HEK293 (cell line): ENCODE data around the gene TTC16.

Experiments used
- CTCF ChIA-PET: fragments of 350-600 bp; formaldehyde crosslinking; extraction: SDS; loops from one replicate; lab custom pipeline; 2021; ENCODE audit warnings: antibody characterized with exemption; lab: Yijun Ruan, JAX
- POLR2A ChIA-PET: fragments of 300-600 bp; formaldehyde crosslinking; extraction: SDS; loops from one replicate; lab custom pipeline; 2020; ENCODE audit warnings: antibody characterized with exemption, inconsistent platforms; lab: Yijun Ruan, JAX
- H3K27ac ChIP-seq: fragments of 200-500 bp; sonication (Bioruptor generic); 2 replicates; pipeline ENCODE4 v1.5.1; 2014; ENCODE audit warnings: low read depth, low read length, control low read depth, inconsistent platforms; ENCODE audit errors: extremely low read depth
- H3K36me3 ChIP-seq, 2 experiments: fragments of 200-500 bp in 1 of 2; sonication (Bioruptor generic) in 1 of 2; 1 replicate in 1 of 2; 2 replicates in 1 of 2; pipeline ENCODE4 v1.5.1; 2014 to 2017; ENCODE audit warnings: inconsistent platforms in 2 of 2, low read length in 2 of 2; ENCODE audit not compliant: control insufficient read depth in 2 of 2, insufficient read depth in 1 of 2
- H3K4me1 ChIP-seq: fragments of 200-500 bp; sonication (Bioruptor generic); 2 replicates; pipeline ENCODE4 v1.5.1; 2014; ENCODE audit warnings: mild to moderate bottlenecking, low read length, inconsistent platforms; ENCODE audit not compliant: control insufficient read depth, insufficient read depth
- H3K4me3 ChIP-seq: 2 replicates; pipeline ENCODE4 v1.5.1; 2011; ENCODE audit warnings: low read depth, mild to moderate bottlenecking, control low read depth, low read length, moderate library complexity
- H3K9me3 ChIP-seq: fragments of 200-500 bp; sonication (Bioruptor generic); 2 replicates; pipeline ENCODE4 v1.5.1; 2014; ENCODE audit warnings: low read depth, low read length, inconsistent platforms; ENCODE audit not compliant: control insufficient read depth, insufficient read depth
- KLF1 ChIP-seq: fragments of 450-650 bp; formaldehyde crosslinking; IDR thresholded peaks from 2 replicates; pipeline ENCODE4 v1.5.1; 2016; ENCODE audit warnings: missing biosample characterization, missing genetic modification characterization
- PRDM10 ChIP-seq: fragments of 450-650 bp; formaldehyde crosslinking; IDR thresholded peaks from 2 replicates; pipeline ENCODE4 v1.5.1; 2016; ENCODE audit warnings: missing biosample characterization, missing genetic modification characterization
- REPIN1 ChIP-seq: fragments of 450-650 bp; formaldehyde crosslinking; IDR thresholded peaks from 2 replicates; pipeline ENCODE4 v1.5.1; 2017; ENCODE audit warnings: missing biosample characterization, missing genetic modification characterization, low read depth
- ZBTB17 ChIP-seq: fragments of 450-650 bp; formaldehyde crosslinking; IDR thresholded peaks from 2 replicates; pipeline ENCODE4 v1.5.1; 2016; ENCODE audit warnings: missing biosample characterization, missing genetic modification characterization
- ZBTB7A ChIP-seq: fragments of 450-650 bp; formaldehyde crosslinking; IDR thresholded peaks from 2 replicates; pipeline ENCODE4 v1.5.1; 2016; ENCODE audit warnings: low read depth, missing biosample characterization, missing genetic modification characterization
- ZNF19 ChIP-seq: fragments of 450-650 bp; formaldehyde crosslinking; IDR thresholded peaks from 2 replicates; pipeline ENCODE4; 2016; ENCODE audit warnings: missing biosample characterization, missing genetic modification characterization, low read depth
- ZNF202 ChIP-seq: fragments of 450-650 bp; formaldehyde crosslinking; IDR thresholded peaks from 2 replicates; pipeline ENCODE4 v1.5.1; 2016; ENCODE audit warnings: missing biosample characterization, missing genetic modification characterization, borderline replicate concordance
- ZNF211 ChIP-seq: fragments of 450-650 bp; formaldehyde crosslinking; IDR thresholded peaks from 2 replicates; pipeline ENCODE4 v1.5.1; 2016; ENCODE audit warnings: low read depth, missing biosample characterization, missing genetic modification characterization
- ZNF280D ChIP-seq: fragments of 450-650 bp; formaldehyde crosslinking; IDR thresholded peaks from 2 replicates; pipeline ENCODE4 v1.5.1; 2016; ENCODE audit warnings: missing biosample characterization, missing genetic modification characterization
- ZNF362 ChIP-seq: fragments of 450-650 bp; formaldehyde crosslinking; IDR thresholded peaks from 2 replicates; pipeline ENCODE4 v1.5.1; 2016; ENCODE audit warnings: missing biosample characterization, missing genetic modification characterization
- ZNF514 ChIP-seq: fragments of 450-650 bp; formaldehyde crosslinking; IDR thresholded peaks from 2 replicates; pipeline ENCODE4 v1.5.1; 2016; ENCODE audit warnings: missing biosample characterization, missing genetic modification characterization
- ZNF677 ChIP-seq: fragments of 450-650 bp; IDR thresholded peaks from 2 replicates; pipeline ENCODE4 v1.5.0; 2018; ENCODE audit warnings: missing biosample characterization, mild to moderate bottlenecking, missing genetic modification characterization, moderate library complexity
- ZNF785 ChIP-seq: fragments of 450-650 bp; formaldehyde crosslinking; IDR thresholded peaks from 2 replicates; pipeline ENCODE4 v1.5.1; 2016; ENCODE audit warnings: missing biosample characterization, missing genetic modification characterization
- TF ChIP-seq, protein P1 (sequence below): fragments of 450-650 bp; formaldehyde crosslinking; IDR thresholded peaks from 2 replicates; pipeline ENCODE4 v1.5.1; 2016; ENCODE audit warnings: missing biosample characterization, missing genetic modification characterization
- TF ChIP-seq, protein P2 (sequence below): fragments of 450-650 bp; formaldehyde crosslinking; conservative IDR thresholded peaks from 2 replicates; pipeline ENCODE4 v1.5.1; 2016; ENCODE audit warnings: low read depth, missing biosample characterization, missing genetic modification characterization

Gene TTC16

DNA sequence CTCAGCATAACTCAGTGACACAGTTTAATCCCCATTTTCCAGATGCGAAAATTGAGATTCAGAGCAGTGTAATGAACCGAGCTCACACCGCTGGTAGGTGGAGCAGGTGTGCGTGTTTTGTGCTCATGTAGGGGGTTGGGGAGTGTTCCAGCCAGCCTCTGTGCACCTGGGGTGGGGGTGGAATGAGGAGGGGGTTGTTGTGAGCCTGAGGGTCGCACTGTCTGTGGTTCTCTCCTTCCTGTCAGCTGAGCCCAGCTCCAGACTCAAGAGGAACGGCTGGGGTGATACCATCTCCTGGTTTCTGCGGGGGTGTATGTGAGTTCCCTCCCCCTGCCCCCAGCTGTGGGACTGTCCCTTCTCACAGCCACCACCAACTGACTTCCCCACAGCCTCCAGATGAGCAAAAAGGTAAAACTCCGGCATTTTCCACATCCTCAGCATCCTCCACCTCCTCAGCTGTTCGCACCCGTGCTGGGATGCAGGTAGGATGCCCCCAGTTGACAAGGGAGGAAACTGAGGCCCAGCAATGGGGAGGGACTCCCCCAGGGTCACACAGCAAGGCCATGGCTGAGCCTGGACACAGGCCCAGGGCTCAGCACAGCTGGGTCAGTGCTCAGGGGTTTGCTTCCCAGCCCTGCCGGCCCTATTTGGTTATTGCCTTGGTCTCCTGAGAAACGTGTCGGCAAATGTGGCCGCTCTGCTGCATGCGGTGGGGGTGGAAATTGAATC is 60.5 kb downstream of the TTC16 start:
- Histone ChIP-seq H3K9me3 (no peaks in the 10 kb centered on the region), H3K4me1 (no peaks in the 10 kb centered on the region), H3K36me3 (no peaks in the 10 kb centered on the region), H3K4me3 (no peak overlapping the region), H3K27ac (no peak overlapping the region)
- POLR2A ChIA-PET: no interaction called here
- CTCF ChIA-PET: interaction anchor here (1.2 kb wide), 2 partner anchors 8 to 42 kb away, joined by 3 to 4 read pairs; partner anchors contain the start of gene TOR2A
- no peak for TF ChIP-seq ZNF211 (tag by site-specific recombination)
- peak; percentile 94 for TF ChIP-seq PRDM10 (tag by site-specific recombination)

DNA sequence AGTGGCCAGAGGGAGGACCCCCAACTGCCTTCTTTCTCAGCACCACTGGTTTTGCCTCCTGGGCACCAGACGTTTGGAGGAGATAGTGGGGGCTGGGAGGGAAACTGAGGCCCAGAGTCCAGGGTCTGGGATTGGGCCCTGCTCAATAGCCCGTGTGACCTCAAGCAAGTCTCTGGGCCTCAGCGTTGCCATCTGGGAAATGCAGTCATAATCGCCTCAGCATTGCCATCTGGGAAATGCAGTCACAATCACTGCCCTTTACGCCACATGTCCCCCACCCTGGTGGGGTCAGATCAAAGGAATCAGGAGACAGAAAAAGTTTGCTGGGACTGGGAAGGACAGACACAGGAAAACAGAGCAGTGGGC is 61.0 kb downstream of the TTC16 start:
- H3K9me3 ChIP-seq: no peaks in the 10 kb centered on the region
- POLR2A ChIA-PET: no interaction called here
- no peak overlapping the region for H3K27ac ChIP-seq
- no peak overlapping the region for H3K4me3 ChIP-seq
- no peaks in the 10 kb centered on the region for H3K36me3 ChIP-seq
- TF ChIP-seq KLF1 (no peak), PRDM10 (tag by site-specific recombination) (no peak), ZNF19 (tag by site-specific recombination) (no peak), ZBTB7A (no peak), ZNF280D (tag by site-specific recombination) (no peak), ZNF514 (tag by site-specific recombination) (no peak), ZNF785 (tag by site-specific recombination) (no peak), ZNF677 (tag by site-specific recombination) (no peak), REPIN1 (tag by site-specific recombination) (no peak), ZBTB17 (tag by site-specific recombination) (no peak), ZNF202 (tag by site-specific recombination) (no peak), ZNF362 (no peak)
- TF ChIP-seq, protein P1, sequence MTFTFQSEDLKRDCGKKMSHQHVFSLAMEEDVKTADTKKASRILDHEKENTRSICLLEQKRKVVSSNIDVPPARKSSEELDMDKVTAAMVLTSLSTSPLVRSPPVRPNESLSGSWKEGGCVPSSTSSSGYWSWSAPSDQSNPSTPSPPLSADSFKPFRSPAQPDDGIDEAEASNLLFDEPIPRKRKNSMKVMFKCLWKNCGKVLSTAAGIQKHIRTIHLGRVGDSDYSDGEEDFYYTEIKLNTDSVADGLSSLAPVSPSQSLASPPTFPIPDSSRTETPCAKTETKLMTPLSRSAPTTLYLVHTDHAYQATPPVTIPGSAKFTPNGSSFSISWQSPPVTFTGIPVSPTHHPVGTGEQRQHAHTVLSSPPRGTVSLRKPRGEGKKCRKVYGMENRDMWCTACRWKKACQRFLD (tag by site-specific recombination): no peak
- TF ChIP-seq, protein P2, sequence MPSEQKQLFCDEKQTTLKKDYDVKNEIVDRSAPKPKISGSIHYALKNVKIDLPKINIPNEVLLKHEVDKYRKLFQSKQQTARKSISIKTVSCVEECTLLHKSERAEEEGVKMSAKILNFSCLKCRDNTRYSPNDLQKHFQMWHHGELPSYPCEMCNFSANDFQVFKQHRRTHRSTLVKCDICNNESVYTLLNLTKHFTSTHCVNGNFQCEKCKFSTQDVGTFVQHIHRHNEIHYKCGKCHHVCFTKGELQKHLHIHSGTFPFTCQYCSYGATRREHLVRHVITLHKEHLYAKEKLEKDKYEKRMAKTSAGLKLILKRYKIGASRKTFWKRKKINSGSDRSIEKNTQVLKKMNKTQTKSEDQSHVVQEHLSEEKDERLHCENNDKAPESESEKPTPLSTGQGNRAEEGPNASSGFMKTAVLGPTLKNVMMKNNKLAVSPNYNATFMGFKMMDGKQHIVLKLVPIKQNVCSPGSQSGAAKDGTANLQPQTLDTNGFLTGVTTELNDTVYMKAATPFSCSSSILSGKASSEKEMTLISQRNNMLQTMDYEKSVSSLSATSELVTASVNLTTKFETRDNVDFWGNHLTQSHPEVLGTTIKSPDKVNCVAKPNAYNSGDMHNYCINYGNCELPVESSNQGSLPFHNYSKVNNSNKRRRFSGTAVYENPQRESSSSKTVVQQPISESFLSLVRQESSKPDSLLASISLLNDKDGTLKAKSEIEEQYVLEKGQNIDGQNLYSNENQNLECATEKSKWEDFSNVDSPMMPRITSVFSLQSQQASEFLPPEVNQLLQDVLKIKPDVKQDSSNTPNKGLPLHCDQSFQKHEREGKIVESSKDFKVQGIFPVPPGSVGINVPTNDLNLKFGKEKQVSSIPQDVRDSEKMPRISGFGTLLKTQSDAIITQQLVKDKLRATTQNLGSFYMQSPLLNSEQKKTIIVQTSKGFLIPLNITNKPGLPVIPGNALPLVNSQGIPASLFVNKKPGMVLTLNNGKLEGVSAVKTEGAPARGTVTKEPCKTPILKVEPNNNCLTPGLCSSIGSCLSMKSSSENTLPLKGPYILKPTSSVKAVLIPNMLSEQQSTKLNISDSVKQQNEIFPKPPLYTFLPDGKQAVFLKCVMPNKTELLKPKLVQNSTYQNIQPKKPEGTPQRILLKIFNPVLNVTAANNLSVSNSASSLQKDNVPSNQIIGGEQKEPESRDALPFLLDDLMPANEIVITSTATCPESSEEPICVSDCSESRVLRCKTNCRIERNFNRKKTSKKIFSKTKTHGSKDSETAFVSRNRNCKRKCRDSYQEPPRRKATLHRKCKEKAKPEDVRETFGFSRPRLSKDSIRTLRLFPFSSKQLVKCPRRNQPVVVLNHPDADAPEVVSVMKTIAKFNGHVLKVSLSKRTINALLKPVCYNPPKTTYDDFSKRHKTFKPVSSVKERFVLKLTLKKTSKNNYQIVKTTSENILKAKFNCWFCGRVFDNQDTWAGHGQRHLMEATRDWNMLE (tag by site-specific recombination): no peak
- CTCF ChIA-PET: no interaction called here
- no peaks in the 10 kb centered on the region for H3K4me1 ChIP-seq
